ENCODE data around the gene MBL2. TPM values are rescaled to one million over a fixed set of nuclear protein-coding genes. Genes with fewer than 3 reads are reported as not detected.

MBL2 gene
- polyA plus RNA-seq, 1 of the 3 experiments (the other 2 are of a cell fraction) = not detected

- H3K27me3 ChIP-seq (ENCODE audit: insufficient read depth) = peaks cover 4% of the 10 kb centered on the region; the same call in 1 of the 2 replicates
- no peak overlapping the region for H3K4me2 ChIP-seq
- WGBS (ENCODE audit: low lambda C conversion rate) = 41% methylated on average over 3 of the region's 3 CpGs
- H4K20me1 ChIP-seq (ENCODE audit: insufficient read depth) = no peaks in the 10 kb centered on the region
- POLR2A ChIA-PET = no interaction called here
- no peaks in the 10 kb centered on the region for H3K9me3 ChIP-seq
- CTCF ChIA-PET = no interaction called here
- TF ChIP-seq, protein P1, sequence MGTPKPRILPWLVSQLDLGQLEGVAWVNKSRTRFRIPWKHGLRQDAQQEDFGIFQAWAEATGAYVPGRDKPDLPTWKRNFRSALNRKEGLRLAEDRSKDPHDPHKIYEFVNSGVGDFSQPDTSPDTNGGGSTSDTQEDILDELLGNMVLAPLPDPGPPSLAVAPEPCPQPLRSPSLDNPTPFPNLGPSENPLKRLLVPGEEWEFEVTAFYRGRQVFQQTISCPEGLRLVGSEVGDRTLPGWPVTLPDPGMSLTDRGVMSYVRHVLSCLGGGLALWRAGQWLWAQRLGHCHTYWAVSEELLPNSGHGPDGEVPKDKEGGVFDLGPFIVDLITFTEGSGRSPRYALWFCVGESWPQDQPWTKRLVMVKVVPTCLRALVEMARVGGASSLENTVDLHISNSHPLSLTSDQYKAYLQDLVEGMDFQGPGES (IDR thresholded peaks at IDR 0.05; ENCODE audit: low read depth, low read length) = no peak
- peaks cover 0 to 3% of the 10 kb centered on the region in 2 experiments; a peak in 1 of 4 replicates for H3K4me1 ChIP-seq (ENCODE audit: control insufficient read depth in 1 of 2, insufficient read depth in 2 of 2, low read depth in 1 of 2, low read length in 1 of 2)
- no peak overlapping the region for H3K4me3 ChIP-seq (ENCODE audit: low read depth in 2 of 2, low read length in 1 of 2)
- no peak overlapping the region for H3K27ac ChIP-seq (ENCODE audit: low read depth in 2 of 2, low read length in 1 of 2)
- no peaks in the 10 kb centered on the region for H3K36me3 ChIP-seq (replicated peaks in 1 of 2; ENCODE audit: control insufficient read depth in 1 of 2, insufficient read depth in 2 of 2, low read length in 1 of 2)
- no peaks in the 10 kb centered on the region for H3K79me2 ChIP-seq (ENCODE audit: insufficient read depth)
- H3K9ac ChIP-seq = no peak overlapping the region
- no peaks in the 10 kb centered on the region for H3F3A ChIP-seq (replicated peaks; ENCODE audit: insufficient read depth)
- H3K9me2 ChIP-seq = no peaks in the 10 kb centered on the region
- no peak overlapping the region for H2AFZ ChIP-seq (ENCODE audit: low read depth)
- no peak for DNase-seq
Observed at GRCh38 chr10:52768001-52768532, 4.5 kb downstream of the MBL2 start.

- H3K9me3 ChIP-seq = no peaks in the 10 kb centered on the region
- H3K4me2 ChIP-seq = no peak overlapping the region
- ChIA-PET POLR2A (no interaction called here), CTCF (interaction anchor here (1.2 kb wide), 1 partner anchor 12 kb away, joined by 3 read pairs; no protein-coding TSS in a partner anchor)
- no peaks in the 10 kb centered on the region for H3K9me2 ChIP-seq
- 43% methylated on average over 5 of the region's 5 CpGs for WGBS (ENCODE audit: low lambda C conversion rate)
- H3K27ac ChIP-seq (ENCODE audit: low read depth in 2 of 2, low read length in 1 of 2) = no peak overlapping the region
- no peak overlapping the region for H3K9ac ChIP-seq
- TF ChIP-seq TEAD4 (IDR thresholded peaks at IDR 0.05; ENCODE audit: borderline replicate concordance, insufficient read depth) (no peak), EP300 (IDR thresholded peaks at IDR 0.05; ENCODE audit: borderline replicate concordance in 1 of 2, low read depth in 1 of 2, low read length in 1 of 2) (no peak), EZH2phosphoT487 (IDR thresholded peaks at IDR 0.05; ENCODE audit: borderline replicate concordance, low read depth) (no peak)
- H4K20me1 ChIP-seq (ENCODE audit: insufficient read depth) = no peaks in the 10 kb centered on the region
- peaks cover 4% of the 10 kb centered on the region; the same call in 1 of the 2 replicates for H3K27me3 ChIP-seq (ENCODE audit: insufficient read depth)
- no peaks in the 10 kb centered on the region for H3K79me2 ChIP-seq (ENCODE audit: insufficient read depth)
- no peaks in the 10 kb centered on the region for H3F3A ChIP-seq (replicated peaks; ENCODE audit: insufficient read depth)
- H3K4me1 ChIP-seq (ENCODE audit: control insufficient read depth in 1 of 2, insufficient read depth in 2 of 2, low read depth in 1 of 2, low read length in 1 of 2) = no peaks in the 10 kb centered on the region; a peak in 1 of 4 replicates
- no peak overlapping the region for H3K4me3 ChIP-seq (ENCODE audit: low read depth in 2 of 2, low read length in 1 of 2)
- no peak overlapping the region for H2AFZ ChIP-seq (ENCODE audit: low read depth)
- DNase-seq = no peak
- H3K36me3 ChIP-seq (replicated peaks in 1 of 2; ENCODE audit: control insufficient read depth in 1 of 2, insufficient read depth in 2 of 2, low read length in 1 of 2) = no peaks in the 10 kb centered on the region
Observed at GRCh38 chr10:52762088-52762487, 10.5 kb downstream of the MBL2 start.

GRCh38 chr10:52759154-52759553, 13.4 kb downstream of the MBL2 start:
- Histone ChIP-seq H3K9me2 (no peaks in the 10 kb centered on the region), H2AFZ (ENCODE audit: low read depth) (no peak overlapping the region), H3K9me3 (no peaks in the 10 kb centered on the region), H3K4me3 (ENCODE audit: low read depth in 2 of 2, low read length in 1 of 2) (no peak overlapping the region), H3K4me2 (no peak overlapping the region), H4K20me1 (ENCODE audit: insufficient read depth) (no peaks in the 10 kb centered on the region), H3K79me2 (ENCODE audit: insufficient read depth) (no peaks in the 10 kb centered on the region), H3K36me3 (replicated peaks in 1 of 2; ENCODE audit: control insufficient read depth in 1 of 2, insufficient read depth in 2 of 2, low read length in 1 of 2) (no peaks in the 10 kb centered on the region), H3K27ac (ENCODE audit: low read depth in 2 of 2, low read length in 1 of 2) (no peak overlapping the region), H3K4me1 (ENCODE audit: control insufficient read depth in 1 of 2, insufficient read depth in 2 of 2, low read depth in 1 of 2, low read length in 1 of 2) (no peaks in the 10 kb centered on the region; a peak in 1 of 4 replicates), H3F3A (replicated peaks; ENCODE audit: insufficient read depth) (no peaks in the 10 kb centered on the region), H3K9ac (no peak overlapping the region), H3K27me3 (ENCODE audit: insufficient read depth) (no peaks in the 10 kb centered on the region; the same call in 1 of the 2 replicates)
- 51% methylated on average over 3 of the region's 3 CpGs for WGBS (ENCODE audit: low lambda C conversion rate)
- TF ChIP-seq FOXM1 (IDR thresholded peaks at IDR 0.05; ENCODE audit: low read depth) = no peak
- TF ChIP-seq, protein P2, sequence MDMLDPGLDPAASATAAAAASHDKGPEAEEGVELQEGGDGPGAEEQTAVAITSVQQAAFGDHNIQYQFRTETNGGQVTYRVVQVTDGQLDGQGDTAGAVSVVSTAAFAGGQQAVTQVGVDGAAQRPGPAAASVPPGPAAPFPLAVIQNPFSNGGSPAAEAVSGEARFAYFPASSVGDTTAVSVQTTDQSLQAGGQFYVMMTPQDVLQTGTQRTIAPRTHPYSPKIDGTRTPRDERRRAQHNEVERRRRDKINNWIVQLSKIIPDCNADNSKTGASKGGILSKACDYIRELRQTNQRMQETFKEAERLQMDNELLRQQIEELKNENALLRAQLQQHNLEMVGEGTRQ (IDR thresholded peaks at IDR 0.05; ENCODE audit: borderline replicate concordance, low read depth, low read length) = no peak
- TF ChIP-seq FOSL2 (IDR thresholded peaks at IDR 0.05; ENCODE audit: borderline replicate concordance, low read depth) = no peak
- TF ChIP-seq GATA2 (CRISPR knock-in tag; IDR thresholded peaks at IDR 0.05) = no peak
- no peak for TF ChIP-seq EP300 (IDR thresholded peaks at IDR 0.05; ENCODE audit: borderline replicate concordance in 1 of 2, low read depth in 1 of 2, low read length in 1 of 2)
- no peak for DNase-seq
- POLR2A ChIA-PET = no interaction called here
- CTCF ChIA-PET = no interaction called here

Measured in SK-N-SH (cell line).